Liver (tissue), 9 donors: ENCODE data around the gene SNX17. TPM values are rescaled to one million over a fixed set of nuclear protein-coding genes. Genes with fewer than 3 reads are reported as not detected.

Source experiments
- DNase-seq: peaks from one replicate; pipeline ENCODE4 v3.0.0-alpha.2; 2017; ENCODE audit warnings: low spot score
- H3K27ac ChIP-seq, 2 donors: one replicate each; pipeline ENCODE4 v1.7.0; 2013; ENCODE audit warnings: inconsistent platforms in 2 of 2, low read length in 2 of 2, control low read depth in 1 of 2, low read depth in 1 of 2, mild to moderate bottlenecking in 1 of 2
- H3K27me3 ChIP-seq, 4 donors: one replicate each; pipeline versions ENCODE4 v1.6.1 to v1.7.0; 2013; ENCODE audit warnings: low read length in 3 of 4, inconsistent platforms in 1 of 4, mild to moderate bottlenecking in 1 of 4, moderate library complexity in 1 of 4; ENCODE audit not compliant: control insufficient read depth in 4 of 4, insufficient read depth in 4 of 4
- H3K36me3 ChIP-seq, 4 donors: one replicate each; pipeline versions ENCODE4 v1.6.1 to v1.7.0; 2013; ENCODE audit warnings: low read length in 3 of 4, mild to moderate bottlenecking in 3 of 4, low read depth in 1 of 4, moderate library complexity in 1 of 4; ENCODE audit not compliant: control insufficient read depth in 4 of 4, insufficient read depth in 3 of 4
- H3K4me1 ChIP-seq, 4 donors: one replicate each; pipeline versions ENCODE4 v1.6.1 to v1.7.0; 2013; ENCODE audit warnings: low read length in 3 of 4, mild to moderate bottlenecking in 3 of 4, moderate library complexity in 1 of 4; ENCODE audit not compliant: control insufficient read depth in 4 of 4, insufficient read depth in 4 of 4
- H3K4me3 ChIP-seq, 3 donors: one replicate each; pipeline versions ENCODE4 v1.6.1 to v1.7.0; 2013; ENCODE audit warnings: low read length in 3 of 3, control low read depth in 1 of 3, low read depth in 1 of 3, mild to moderate bottlenecking in 1 of 3
- H3K9ac ChIP-seq, 2 donors: one replicate each; pipeline ENCODE4 v1.7.0; 2013; ENCODE audit warnings: low read length in 2 of 2, mild to moderate bottlenecking in 2 of 2, moderate library complexity in 2 of 2, control low read depth in 1 of 2, low read depth in 1 of 2
- H3K9me3 ChIP-seq, 4 donors: one replicate each; pipeline versions ENCODE4 v1.6.1 to v1.7.0; 2013; ENCODE audit warnings: low read length in 3 of 4; ENCODE audit not compliant: control insufficient read depth in 4 of 4
- ATF3 ChIP-seq: IDR thresholded peaks from 2 replicates; pipeline ENCODE4 v1.6.1; 2016; ENCODE audit warnings: antibody characterized with exemption
- CTCF ChIP-seq: fragments of 150-350 bp; IDR thresholded peaks from 2 replicates; pipeline ENCODE4 v1.5.1; 2017; ENCODE audit warnings: improper control_type of control experiment, low read depth, low read length; ENCODE audit not compliant: missing input control
- EGR1 ChIP-seq, 2 donors: IDR thresholded peaks; 2 replicates each; pipeline ENCODE4 v1.6.1; 2016 to 2018; ENCODE audit warnings: antibody characterized with exemption in 2 of 2, low read depth in 2 of 2
- FOXA1 ChIP-seq: IDR thresholded peaks from 2 replicates; pipeline ENCODE4 v1.6.1; 2016; ENCODE audit warnings: antibody characterized with exemption
- MAX ChIP-seq: IDR thresholded peaks from 2 replicates; pipeline ENCODE4 v1.6.1; 2016; ENCODE audit warnings: antibody characterized with exemption
- NR2F2 ChIP-seq: IDR thresholded peaks from 2 replicates; pipeline ENCODE4 v1.6.1; 2016; ENCODE audit warnings: antibody characterized with exemption
- RAD21 ChIP-seq, 2 donors: IDR thresholded peaks; 2 replicates each; pipeline ENCODE4 v1.6.1; 2016; ENCODE audit warnings: antibody characterized with exemption in 2 of 2, mild to moderate bottlenecking in 2 of 2
- RXRA ChIP-seq, 2 donors: IDR thresholded peaks; 2 replicates each; pipeline ENCODE4 v1.6.1; 2017 to 2018; ENCODE audit warnings: antibody characterized with exemption in 2 of 2, mild to moderate bottlenecking in 1 of 2
- SP1 ChIP-seq: IDR thresholded peaks from 2 replicates; pipeline ENCODE4 v1.6.1; 2018; ENCODE audit warnings: antibody characterized with exemption, mild to moderate bottlenecking
- YY1 ChIP-seq: IDR thresholded peaks from 2 replicates; pipeline ENCODE4 v1.6.1; 2016; ENCODE audit warnings: antibody characterized with exemption, mild to moderate bottlenecking
- ZBTB33 ChIP-seq: IDR thresholded peaks from 2 replicates; pipeline ENCODE4 v1.6.1; 2016; ENCODE audit warnings: antibody characterized with exemption
- WGBS: extraction: QIAGEN DNeasy Blood & Tissue Kit; methylation state at CpG from one replicate; pipeline ENCODE4 v1.1.7; 2013; 5-methylcytosine and 5-hydroxymethylcytosine counted together
- polyA plus RNA-seq, 2 donors: library from polyadenylated mRNA; stranded (reverse) in 1 of 2; unstranded in 1 of 2; fragments of 200-250 nt in 1 of 2; fragments of >200 nt in 1 of 2; fragmentation: Nextera tagmentation in 1 of 2; extraction: Ambion mirVana in 1 of 2; gene quantifications; one replicate each; pipeline versions ENCODE4 v1.2.1 to v1.2.3, GENCODE V29; 2013 to 2015
- total RNA-seq, 2 donors: library from RNA; depleted of rRNA; stranded (reverse); fragments of >200 nt; gene quantifications; one replicate each; pipeline ENCODE4 v1.2.3, GENCODE V29; 2014
- donor health status: healthy.
- donor health status: healthy.
- donor health status: healthy.
- donor health status: healthy.
- donor health status: healthy.

The SNX17 gene
- total and polyA plus RNA-seq, 4 donors: 53.7 to 65.3 (median 59.1) TPM

GRCh38 chr2:27378096-27378808 lies 7.8 kb downstream of the SNX17 start:
- Histone ChIP-seq H3K4me3 (no peak overlapping the region), H3K36me3 (peaks cover 18 to 48% (median 25%) of the 10 kb centered on the region in 4 donors), H3K27ac (peak overlapping the region in 1 of 2 donors; percentile 94), H3K9me3 (no peaks in the 10 kb centered on the region), H3K27me3 (no peaks in the 10 kb centered on the region), H3K4me1 (peaks cover 7 to 53% (median 45%) of the 10 kb centered on the region in 4 donors), H3K9ac (no peak overlapping the region)
- 75% methylated on average over 29 of the region's 29 CpGs for WGBS
- TF ChIP-seq RAD21 (IDR thresholded peaks at IDR 0.05) (peak; percentile 37 to 60), RXRA (IDR thresholded peaks at IDR 0.05) (peak in 1 of 2 donors; percentile 23), NR2F2 (no peak), CTCF (peak; percentile 13)
- no peak for DNase-seq

- peak overlapping the region; percentile 47 to 99 for H3K9ac ChIP-seq
Measured at GRCh38 chr2:27378809-27379290, 8.4 kb downstream of the SNX17 start.

More at GRCh38 chr2:27378809-27379290, 8.4 kb downstream of the SNX17 start:
- Histone ChIP-seq H3K4me1 (peaks cover 7 to 53% (median 45%) of the 10 kb centered on the region in 4 donors), H3K4me3 (peak overlapping the region in 1 of 3 donors; percentile 57), H3K36me3 (peaks cover 18 to 51% (median 26%) of the 10 kb centered on the region in 4 donors), H3K27ac (peak overlapping the region; percentile 94 to 97), H3K9me3 (no peaks in the 10 kb centered on the region), H3K27me3 (no peaks in the 10 kb centered on the region)
- no peak for DNase-seq
- TF ChIP-seq SP1 (no peak), YY1 (no peak), FOXA1 (no peak), MAX (no peak), ATF3 (no peak), EGR1 (IDR thresholded peaks at IDR 0.05; ENCODE audit: low read depth in 2 of 2) (no peak), ZBTB33 (no peak), NR2F2 (no peak)
- 86% methylated on average over 9 of the region's 9 CpGs for WGBS
